Raji (cell line): ENCODE results near the gene RMRP.

Experiments
- POLR2A ChIP-seq: IDR thresholded peaks from 2 replicates; pipeline ENCODE4 v1.6.1; 2011; ENCODE audit warnings: low read depth, low read length, control low read depth; ENCODE audit not compliant: insufficient read depth

The RMRP gene

GRCh38 chr9:35657546-35658136 is at the start of gene RMRP:
TSS of gene RMRP (minus strand) at chr9:35658019.
- no peak; the same call in 1 of the 2 replicates for TF ChIP-seq POLR2A

DNA sequence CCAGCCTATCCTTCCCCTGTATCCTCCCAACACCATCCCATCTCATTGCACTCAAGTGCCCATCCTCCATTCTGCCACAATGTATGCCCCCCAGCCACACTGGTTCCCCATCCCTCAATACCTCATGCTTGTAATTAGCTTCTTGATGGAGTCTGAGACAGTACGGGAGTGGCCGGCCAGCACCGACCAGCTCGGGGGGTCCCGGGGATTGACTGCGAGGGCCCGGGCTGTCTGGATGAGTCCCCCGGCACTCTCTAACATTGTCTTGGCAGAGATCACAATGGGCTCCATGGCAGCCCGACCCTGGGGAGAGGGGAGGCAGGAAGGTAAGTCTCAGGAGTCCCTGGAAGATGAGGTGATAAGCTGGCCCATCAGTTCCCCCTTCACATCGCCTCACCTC is 49.1 kb upstream of the RMRP start:
- TF ChIP-seq POLR2A = no peak

DNA sequence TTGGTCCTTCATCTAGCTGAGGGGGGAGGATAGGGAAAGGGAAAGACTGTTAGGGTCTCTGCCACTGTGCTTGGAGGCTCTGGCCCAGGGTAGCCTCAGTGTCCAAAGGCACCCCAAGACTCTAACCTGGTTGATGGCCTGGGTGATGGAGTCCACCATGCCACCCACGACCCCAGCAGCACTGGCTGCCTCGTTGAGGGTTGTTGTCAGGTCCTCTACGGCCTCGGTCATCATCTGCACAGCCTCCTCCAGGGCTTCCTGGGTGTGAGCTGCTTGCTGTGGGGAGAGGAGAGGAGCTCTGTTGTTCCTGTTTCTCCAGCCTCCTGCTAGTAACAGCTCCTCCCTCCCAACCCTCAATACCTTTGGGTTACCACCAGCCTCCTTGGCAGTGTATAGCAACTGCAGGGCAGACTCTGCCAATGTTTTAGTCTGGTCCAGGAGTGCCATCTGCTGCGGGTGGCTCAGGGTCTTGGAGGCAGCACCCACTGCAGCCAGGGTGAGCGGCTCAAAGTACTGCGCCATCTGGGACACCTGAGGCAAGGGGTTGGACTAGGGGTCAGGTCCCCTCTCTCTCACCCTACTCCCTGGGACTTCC is 48.1 kb upstream of the RMRP start:
- TF ChIP-seq POLR2A = no peak

- no peak for TF ChIP-seq POLR2A
Measured at GRCh38 chr9:35705372-35705771, 47.6 kb upstream of the RMRP start.

DNA sequence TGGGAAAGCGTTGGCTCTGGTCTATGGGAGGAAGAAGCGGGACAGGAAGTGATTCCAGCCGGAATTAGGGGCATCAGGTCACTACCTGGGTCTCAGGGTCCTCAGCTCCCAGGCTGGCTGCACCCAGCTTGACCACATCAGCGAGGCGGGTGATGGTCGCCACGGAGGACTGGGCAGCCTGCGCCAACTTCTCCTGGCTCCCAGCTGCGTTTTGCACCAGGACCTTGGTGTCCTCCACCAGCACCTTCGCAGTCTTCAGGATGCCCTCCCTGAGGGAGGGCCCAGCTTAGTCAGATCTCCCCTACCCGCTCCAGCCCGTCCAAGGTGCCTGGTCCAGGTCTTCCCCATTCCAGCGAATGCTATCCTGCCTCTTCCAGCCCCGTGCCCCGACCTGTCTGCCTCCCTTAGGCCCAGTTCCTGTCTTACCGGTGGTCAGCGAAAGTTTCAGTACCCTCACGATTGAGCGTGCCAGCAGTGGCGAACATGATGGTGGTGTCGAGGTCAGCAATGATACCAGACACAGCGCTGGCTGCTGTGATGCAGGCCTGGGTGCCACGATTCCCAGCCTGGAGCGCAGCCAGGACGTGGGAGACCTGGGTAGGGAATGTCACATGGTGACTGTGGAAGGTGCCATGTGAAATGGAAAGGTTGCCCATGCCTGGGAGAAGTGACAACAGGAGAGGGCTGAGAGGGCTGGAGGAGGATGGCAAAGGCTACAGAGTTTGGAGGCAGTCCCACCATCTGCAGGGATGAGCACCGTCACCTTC is 46.3 kb upstream of the RMRP start:
- TF ChIP-seq POLR2A = no peak

DNA sequence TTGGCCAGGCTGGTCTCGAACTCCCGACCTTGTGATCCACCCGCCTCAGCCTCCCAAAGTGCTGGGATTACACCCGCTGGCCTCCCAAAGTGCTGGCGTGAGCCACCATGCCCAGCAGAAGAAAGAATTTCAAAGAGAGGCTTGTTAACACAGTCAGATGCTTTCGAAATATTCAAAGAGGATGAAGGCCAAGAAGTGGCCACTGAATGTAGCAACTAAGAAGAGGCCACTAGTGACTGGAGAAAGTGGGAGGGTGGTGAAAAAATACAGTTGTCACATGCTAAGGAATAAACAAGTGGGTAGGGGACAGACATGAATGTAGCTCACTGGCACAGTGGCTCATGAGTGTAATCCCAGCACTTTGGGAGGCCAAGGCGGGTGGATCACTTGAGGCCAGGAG is 44.9 kb upstream of the RMRP start:
- no peak for TF ChIP-seq POLR2A

GRCh38 chr9:35700942-35701341 is 43.1 kb upstream of the RMRP start:
- no peak for TF ChIP-seq POLR2A

DNA sequence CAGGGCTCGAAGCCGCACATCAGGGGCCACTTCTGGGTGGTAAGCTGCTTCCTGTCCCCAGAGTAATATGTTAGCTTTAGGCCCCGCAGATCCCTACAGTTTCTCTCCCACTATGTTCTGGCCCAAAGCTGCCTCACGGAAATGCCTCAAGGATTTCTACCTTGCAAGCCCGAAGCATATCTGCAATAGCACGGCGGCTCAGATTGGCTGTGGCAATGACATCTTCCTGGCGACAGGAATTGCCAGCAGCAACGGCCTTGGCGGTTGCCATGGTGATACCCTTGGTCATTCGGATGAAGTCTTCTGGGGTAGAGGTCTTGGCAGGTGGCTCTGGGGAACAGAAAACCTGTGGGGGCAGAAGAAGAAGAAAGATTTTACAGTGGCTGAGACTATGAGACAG is 42.2 kb upstream of the RMRP start:
- no peak for TF ChIP-seq POLR2A

GRCh38 chr9:35698231-35698630 is 40.4 kb upstream of the RMRP start:
- no peak for TF ChIP-seq POLR2A

- no peak for TF ChIP-seq POLR2A
Measured at GRCh38 chr9:35697486-35697885, 39.7 kb upstream of the RMRP start.

DNA sequence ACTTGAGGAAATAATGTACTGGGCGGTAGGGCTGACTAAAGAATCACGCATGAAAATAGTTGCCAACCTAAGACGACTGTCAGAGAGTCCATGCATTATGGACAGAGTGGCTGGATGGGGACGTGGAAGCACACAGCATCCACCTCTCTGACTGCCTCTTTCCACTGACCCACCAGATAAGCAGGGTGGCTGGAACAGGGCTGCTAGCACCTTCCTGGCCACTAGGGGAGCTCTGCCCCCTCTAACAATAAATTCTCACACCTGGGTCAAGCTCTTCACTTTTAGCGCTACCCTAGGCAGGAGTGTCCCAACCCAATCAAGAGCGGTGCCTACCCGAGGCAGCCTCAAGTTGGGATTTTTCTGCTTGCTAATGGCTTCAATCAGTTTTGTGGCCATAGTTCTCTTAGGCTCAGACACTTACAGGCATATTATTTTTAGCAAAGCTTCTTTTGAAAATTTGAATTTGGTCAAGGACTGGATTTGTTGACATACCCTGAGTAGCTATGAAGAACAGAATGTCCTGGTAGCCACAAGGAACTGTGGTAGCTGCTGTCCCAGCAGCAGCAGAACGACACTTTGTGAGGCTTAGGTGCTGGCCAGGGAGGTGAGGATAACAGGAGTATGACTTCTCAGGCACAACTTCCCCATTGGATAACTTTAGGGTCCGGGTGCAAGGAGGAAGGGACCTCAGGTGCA is 38.8 kb upstream of the RMRP start:
- TF ChIP-seq POLR2A = no peak

DNA sequence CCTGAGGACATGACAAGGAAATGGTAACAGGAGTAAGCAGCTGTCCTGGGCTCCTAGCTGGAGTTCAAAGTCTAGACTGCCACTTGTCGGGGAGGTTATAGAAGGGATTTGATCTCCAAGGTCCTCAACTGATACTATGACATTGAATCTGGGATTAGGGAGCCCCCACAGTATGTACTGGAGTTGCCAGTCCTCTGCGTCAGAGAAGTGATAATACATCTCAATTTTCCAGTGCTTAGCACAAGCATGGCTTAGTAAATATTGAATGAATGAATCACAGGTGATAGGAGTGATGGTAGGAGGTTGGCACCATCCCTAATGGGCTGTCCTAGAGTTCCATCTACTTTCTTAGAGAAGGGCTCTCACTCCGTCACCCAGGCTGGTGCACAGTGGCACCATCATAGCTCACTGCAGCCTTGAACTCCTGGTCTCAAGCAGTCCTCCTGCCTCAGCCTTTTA is 38.2 kb upstream of the RMRP start:
- no peak for TF ChIP-seq POLR2A

DNA sequence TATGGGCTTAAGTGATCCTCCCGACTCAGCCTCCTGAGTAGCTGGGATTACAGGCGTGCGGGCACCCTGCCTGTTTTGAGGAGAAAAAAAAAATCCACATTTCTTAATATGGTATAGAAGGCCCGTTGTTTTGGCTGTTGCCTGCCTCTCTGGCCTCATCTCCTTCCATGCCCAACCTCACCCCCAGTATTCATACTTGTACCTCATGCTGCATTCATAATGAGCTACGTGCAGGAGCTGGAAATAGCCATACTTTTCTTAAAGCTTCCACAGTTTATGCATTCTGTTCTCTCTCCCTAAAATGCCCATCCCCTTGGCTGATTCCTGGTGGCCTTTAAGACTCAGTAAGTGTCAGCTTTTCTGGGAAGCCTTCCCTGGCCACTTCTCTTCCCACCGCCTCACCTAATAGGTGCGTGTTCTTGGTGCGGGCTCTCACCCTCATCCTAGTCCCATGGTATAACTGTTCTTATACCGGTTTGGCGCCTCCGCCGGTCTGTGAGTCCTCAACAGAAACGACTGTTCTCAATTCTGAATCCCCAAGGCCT is 34.0 kb upstream of the RMRP start:
- TF ChIP-seq POLR2A = no peak

GRCh38 chr9:35691334-35691650 is 33.5 kb upstream of the RMRP start:
- no peak for TF ChIP-seq POLR2A

GRCh38 chr9:35690614-35691333 is 33.0 kb upstream of the RMRP start:
- TF ChIP-seq POLR2A = no peak
